Liver (tissue), 3 donors: Measurements from ENCODE around the gene EFS.

ENCODE experiments used
- JUND ChIP-seq, 2 donors: IDR thresholded peaks; 2 replicates each; pipeline ENCODE4 v1.6.1; 2016; ENCODE audit warnings: antibody characterized with exemption in 2 of 2
- NR2F2 ChIP-seq: IDR thresholded peaks from 2 replicates; pipeline ENCODE4 v1.6.1; 2016; ENCODE audit warnings: antibody characterized with exemption
- TF ChIP-seq, protein P1 (sequence below): fragments of 150-350 bp; IDR thresholded peaks from 2 replicates; pipeline ENCODE4 v1.5.1; 2017; ENCODE audit warnings: improper control_type of control experiment, low read depth, low read length; ENCODE audit not compliant: missing input control
- donor health status: healthy.
- donor health status: healthy.

DNA sequence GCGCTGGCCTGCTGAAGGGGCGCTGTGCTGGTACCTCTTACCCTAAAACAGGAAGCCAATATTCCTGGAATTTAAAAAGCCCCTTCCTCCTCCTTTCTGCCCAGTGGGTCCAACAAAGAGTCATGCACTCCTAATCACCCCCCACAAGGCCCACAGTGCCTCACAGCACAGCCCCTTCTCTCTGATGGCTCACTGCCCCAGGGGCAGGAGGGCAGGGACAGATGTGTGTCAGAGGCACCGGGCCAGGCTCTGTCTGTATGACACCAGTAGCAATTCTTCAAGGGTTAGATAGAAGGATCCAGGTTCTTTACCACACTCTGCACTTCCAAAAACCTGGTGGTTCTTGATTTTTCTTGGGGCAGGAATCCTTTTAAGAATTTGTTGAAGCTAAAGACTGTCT, 34.2 kb upstream of the EFS start:
- TF ChIP-seq, protein P1, sequence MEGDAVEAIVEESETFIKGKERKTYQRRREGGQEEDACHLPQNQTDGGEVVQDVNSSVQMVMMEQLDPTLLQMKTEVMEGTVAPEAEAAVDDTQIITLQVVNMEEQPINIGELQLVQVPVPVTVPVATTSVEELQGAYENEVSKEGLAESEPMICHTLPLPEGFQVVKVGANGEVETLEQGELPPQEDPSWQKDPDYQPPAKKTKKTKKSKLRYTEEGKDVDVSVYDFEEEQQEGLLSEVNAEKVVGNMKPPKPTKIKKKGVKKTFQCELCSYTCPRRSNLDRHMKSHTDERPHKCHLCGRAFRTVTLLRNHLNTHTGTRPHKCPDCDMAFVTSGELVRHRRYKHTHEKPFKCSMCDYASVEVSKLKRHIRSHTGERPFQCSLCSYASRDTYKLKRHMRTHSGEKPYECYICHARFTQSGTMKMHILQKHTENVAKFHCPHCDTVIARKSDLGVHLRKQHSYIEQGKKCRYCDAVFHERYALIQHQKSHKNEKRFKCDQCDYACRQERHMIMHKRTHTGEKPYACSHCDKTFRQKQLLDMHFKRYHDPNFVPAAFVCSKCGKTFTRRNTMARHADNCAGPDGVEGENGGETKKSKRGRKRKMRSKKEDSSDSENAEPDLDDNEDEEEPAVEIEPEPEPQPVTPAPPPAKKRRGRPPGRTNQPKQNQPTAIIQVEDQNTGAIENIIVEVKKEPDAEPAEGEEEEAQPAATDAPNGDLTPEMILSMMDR, result no peak
- TF ChIP-seq JUND (IDR thresholded peaks at IDR 0.05) (no peak), NR2F2 (no peak)
